ENCODE data around the gene HDHD3.
"Not testable (repeated sequence)": the region's sequence is repeated elsewhere in the genome, so short reads cannot be mapped to it uniquely, and the experiment has no call there.

Gene HDHD3

GRCh38 chr9:113389451-113389850 lies 12.7 kb upstream of the HDHD3 start:
- DNase-seq (ENCODE audit: low spot score) = no peak

GRCh38 chr9:113388833-113389232 lies 12.0 kb upstream of the HDHD3 start:
- DNase-seq (ENCODE audit: low spot score) = no peak

- DNase-seq (ENCODE audit: low spot score) = peak; percentile 1
Measured at GRCh38 chr9:113387560-113388230, 10.9 kb upstream of the HDHD3 start.

- peak; percentile 1 for DNase-seq (ENCODE audit: low spot score)
Measured at GRCh38 chr9:113386571-113387393, 10.0 kb upstream of the HDHD3 start.

- DNase-seq (ENCODE audit: low spot score) = no peak
Measured at GRCh38 chr9:113381909-113382411, 5.2 kb upstream of the HDHD3 start.

- DNase-seq (ENCODE audit: low spot score) = not testable (repeated sequence)
Measured at GRCh38 chr9:113381441-113381840, 4.7 kb upstream of the HDHD3 start.

GRCh38 chr9:113380869-113381378 lies 4.1 kb upstream of the HDHD3 start:
- no peak for DNase-seq (ENCODE audit: low spot score)

- DNase-seq (ENCODE audit: low spot score) = not testable (repeated sequence)
Measured at GRCh38 chr9:113379829-113380210, 3.0 kb upstream of the HDHD3 start.

GRCh38 chr9:113379094-113379828 lies 2.5 kb upstream of the HDHD3 start:
- not testable (repeated sequence) for DNase-seq (ENCODE audit: low spot score)

- peak; percentile 32 for DNase-seq (ENCODE audit: low spot score)
Measured at GRCh38 chr9:113375057-113376023, 1.4 kb downstream of the HDHD3 start.

- no peak for DNase-seq (ENCODE audit: low spot score)
Measured at GRCh38 chr9:113373676-113374392, 3.0 kb downstream of the HDHD3 start.

- no peak for DNase-seq (ENCODE audit: low spot score)
Measured at GRCh38 chr9:113373256-113373655, 3.5 kb downstream of the HDHD3 start.

- no peak for DNase-seq (ENCODE audit: low spot score)
Measured at GRCh38 chr9:113372059-113372458, 4.7 kb downstream of the HDHD3 start.

GRCh38 chr9:113370806-113371325 lies 5.9 kb downstream of the HDHD3 start:
- DNase-seq (ENCODE audit: low spot score) = no peak

- no peak for DNase-seq (ENCODE audit: low spot score)
Measured at GRCh38 chr9:113369855-113370140, 7.0 kb downstream of the HDHD3 start.

GRCh38 chr9:113368982-113369854 lies 7.6 kb downstream of the HDHD3 start:
- no peak for DNase-seq (ENCODE audit: low spot score)

GRCh38 chr9:113368348-113368981 lies 8.3 kb downstream of the HDHD3 start:
- DNase-seq (ENCODE audit: low spot score) = no peak

GRCh38 chr9:113365652-113366051 lies 11.1 kb downstream of the HDHD3 start:
- DNase-seq (ENCODE audit: low spot score) = not testable (repeated sequence)

GRCh38 chr9:113364951-113365350 lies 11.8 kb downstream of the HDHD3 start:
- no peak for DNase-seq (ENCODE audit: low spot score)
